Sigmoid colon (tissue), 7 donors: ENCODE data around the gene MAPRE3. TPM values are rescaled to one million over a fixed set of nuclear protein-coding genes. Genes with fewer than 3 reads are reported as not detected.

Source experiments
- DNase-seq: peaks from one replicate; pipeline ENCODE4 v3.0.0-alpha.2; 2019
- H3K27ac ChIP-seq, 4 donors: fragments of 200-600 bp; sonication (generic); one replicate each; pipeline ENCODE4 v1.5.1; 2016 to 2019; ENCODE audit warnings: mild to moderate bottlenecking in 1 of 4
- H3K27me3 ChIP-seq, 3 donors: fragments of 200-600 bp; sonication (generic); one replicate each; pipeline ENCODE4 v1.5.1; 2019; ENCODE audit warnings: mild to moderate bottlenecking in 1 of 3
- H3K36me3 ChIP-seq, 4 donors: fragments of 200-600 bp; sonication (generic); one replicate each; pipeline ENCODE4 v1.5.1; 2016 to 2019
- H3K4me1 ChIP-seq, 4 donors: fragments of 200-600 bp; sonication (generic); one replicate each; pipeline ENCODE4 v1.5.1; 2017 to 2019
- H3K4me3 ChIP-seq, 4 donors: fragments of 200-600 bp; sonication (generic); one replicate each; pipeline ENCODE4 v1.5.1; 2017 to 2019; ENCODE audit warnings: mild to moderate bottlenecking in 2 of 4, moderate library complexity in 1 of 4
- H3K9me3 ChIP-seq, 4 donors: fragments of 200-600 bp in 3 of 4; sonication (generic) in 3 of 4; one replicate each; pipeline versions ENCODE4 v1.5.1 to v1.6.1; 2013 to 2019
- EP300 ChIP-seq, 4 donors: sonication (generic); formaldehyde crosslinking; IDR thresholded peaks; one replicate each; pipeline ENCODE4 v1.6.1; 2017; ENCODE audit warnings: antibody characterized with exemption in 4 of 4
- POLR2A ChIP-seq, 2 donors: fragments of 450-650 bp; IDR thresholded peaks; one replicate each; pipeline ENCODE4 v1.6.1; 2016; ENCODE audit warnings: antibody characterized with exemption in 2 of 2, mild to moderate bottlenecking in 2 of 2, moderate library complexity in 2 of 2
- POLR2AphosphoS5 ChIP-seq, 4 donors: sonication (generic); formaldehyde crosslinking; IDR thresholded peaks; one replicate each; pipeline ENCODE4 v1.6.1; 2017; ENCODE audit warnings: antibody characterized with exemption in 4 of 4
- WGBS, 2 donors: extraction: QIAGEN DNeasy Blood & Tissue Kit; methylation state at CpG; one replicate each; pipeline ENCODE4 v1.1.7; 2013; 5-methylcytosine and 5-hydroxymethylcytosine counted together
- intact Hi-C: fragments of 100-400 bp; cut with DNase I; formaldehyde crosslinking; loops from one replicate; pipeline ENCODE4 v1.15.1; 2023
- polyA plus RNA-seq, 3 donors: library from polyadenylated mRNA; stranded (reverse); fragments of 200-250 nt; gene quantifications; one replicate each; pipeline ENCODE4 v1.2.3, GENCODE V29; 2013
- total RNA-seq, 4 donors: library from RNA; depleted of rRNA; stranded (reverse); fragments of >200 nt; gene quantifications; one replicate each; pipeline ENCODE4 v1.1.0, GENCODE V29; 2016
- TF ChIP-seq, protein P1 (sequence below), 4 experiments: fragments of 450-650 bp in 3 of 4; fragments of 200-600 bp in 1 of 4; IDR thresholded peaks; one replicate each; pipeline ENCODE4 v1.5.1; 2016 to 2019; ENCODE audit warnings: antibody characterized with exemption in 4 of 4, mild to moderate bottlenecking in 3 of 4, moderate library complexity in 2 of 4
- donor health status: healthy with polysubstance abuse.
- donor health status: Bipolar disorder and iron deficiency.
- donor health status: healthy.

Gene MAPRE3
- total and polyA plus RNA-seq, 7 donors = 5.1 to 73.3 (median 15.6) TPM

DNA sequence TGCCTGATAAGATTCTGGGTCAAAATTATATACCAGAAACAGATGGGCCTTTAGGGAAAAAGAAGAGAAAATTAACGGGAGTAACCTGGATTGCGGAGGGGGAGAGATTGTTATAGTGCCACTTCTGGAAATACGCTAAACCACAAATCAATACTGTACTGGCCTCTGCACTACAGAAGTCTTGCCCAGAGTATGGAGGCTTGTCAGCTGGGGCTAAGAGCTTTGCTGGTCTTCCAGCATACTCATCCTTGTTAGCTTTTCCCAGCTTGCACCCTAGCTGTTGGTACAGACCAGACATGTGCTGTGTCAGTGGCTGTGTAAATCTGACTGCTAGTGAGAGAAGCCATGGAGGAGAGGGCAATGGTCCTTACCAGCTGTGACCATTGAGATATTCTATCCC, 89.9 kb downstream of the MAPRE3 start:
- H3K4me1 ChIP-seq = peaks cover 0 to 9% (median 2%) of the 10 kb centered on the region in 4 donors
- no peak overlapping the region for H3K27ac ChIP-seq
- TF ChIP-seq POLR2AphosphoS5 (IDR thresholded peaks at IDR 0.05) = no peak
- no peak for TF ChIP-seq EP300 (IDR thresholded peaks at IDR 0.05)
- no peak for TF ChIP-seq POLR2A (IDR thresholded peaks at IDR 0.05)
- TF ChIP-seq, protein P1, sequence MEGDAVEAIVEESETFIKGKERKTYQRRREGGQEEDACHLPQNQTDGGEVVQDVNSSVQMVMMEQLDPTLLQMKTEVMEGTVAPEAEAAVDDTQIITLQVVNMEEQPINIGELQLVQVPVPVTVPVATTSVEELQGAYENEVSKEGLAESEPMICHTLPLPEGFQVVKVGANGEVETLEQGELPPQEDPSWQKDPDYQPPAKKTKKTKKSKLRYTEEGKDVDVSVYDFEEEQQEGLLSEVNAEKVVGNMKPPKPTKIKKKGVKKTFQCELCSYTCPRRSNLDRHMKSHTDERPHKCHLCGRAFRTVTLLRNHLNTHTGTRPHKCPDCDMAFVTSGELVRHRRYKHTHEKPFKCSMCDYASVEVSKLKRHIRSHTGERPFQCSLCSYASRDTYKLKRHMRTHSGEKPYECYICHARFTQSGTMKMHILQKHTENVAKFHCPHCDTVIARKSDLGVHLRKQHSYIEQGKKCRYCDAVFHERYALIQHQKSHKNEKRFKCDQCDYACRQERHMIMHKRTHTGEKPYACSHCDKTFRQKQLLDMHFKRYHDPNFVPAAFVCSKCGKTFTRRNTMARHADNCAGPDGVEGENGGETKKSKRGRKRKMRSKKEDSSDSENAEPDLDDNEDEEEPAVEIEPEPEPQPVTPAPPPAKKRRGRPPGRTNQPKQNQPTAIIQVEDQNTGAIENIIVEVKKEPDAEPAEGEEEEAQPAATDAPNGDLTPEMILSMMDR (IDR thresholded peaks at IDR 0.05) = no peak
- H3K4me3 ChIP-seq = no peak overlapping the region
- intact Hi-C loops = no loop called here
- WGBS, 2 donors = 95 to 98% methylated on average over 3 of the region's 3 CpGs
- H3K9me3 ChIP-seq = no peaks in the 10 kb centered on the region
- peak; percentile 35 for DNase-seq
- peaks cover 6 to 69% (median 14%) of the 10 kb centered on the region in 4 donors for H3K36me3 ChIP-seq
- no peaks in the 10 kb centered on the region for H3K27me3 ChIP-seq

DNA sequence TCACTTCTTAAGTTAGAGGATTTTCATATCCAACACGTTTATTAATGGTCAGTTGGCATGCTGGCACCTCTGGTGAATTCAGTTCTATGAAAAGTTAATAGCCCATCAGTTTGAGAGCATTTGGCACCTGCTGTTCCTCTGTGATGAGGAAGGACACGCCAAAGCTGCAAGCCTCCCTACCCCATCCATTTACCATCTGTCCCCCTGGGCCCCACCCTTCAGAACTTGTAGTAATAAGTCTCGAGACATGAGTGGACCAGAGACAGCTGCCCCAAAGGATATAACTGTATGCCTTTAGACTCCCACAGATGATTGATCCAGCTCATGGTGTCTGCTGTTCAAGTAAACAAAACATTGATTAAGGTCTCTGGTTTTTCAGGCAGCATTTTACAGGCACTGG, 94.7 kb downstream of the MAPRE3 start:
- Histone ChIP-seq H3K9me3 (no peaks in the 10 kb centered on the region), H3K4me1 (peaks cover 0 to 34% (median 23%) of the 10 kb centered on the region in 4 donors), H3K4me3 (no peak overlapping the region), H3K27me3 (no peaks in the 10 kb centered on the region), H3K36me3 (peaks cover 0 to 52% (median 5%) of the 10 kb centered on the region in 4 donors), H3K27ac (no peak overlapping the region)
- intact Hi-C loops = no loop called here
- 54 to 81% methylated on average over 3 of the region's 3 CpGs for WGBS, 2 donors
- no peak for DNase-seq
- TF ChIP-seq POLR2A (IDR thresholded peaks at IDR 0.05) (no peak), EP300 (IDR thresholded peaks at IDR 0.05) (no peak), POLR2AphosphoS5 (IDR thresholded peaks at IDR 0.05) (no peak)
- TF ChIP-seq, protein P1 (IDR thresholded peaks at IDR 0.05) = no peak

DNA sequence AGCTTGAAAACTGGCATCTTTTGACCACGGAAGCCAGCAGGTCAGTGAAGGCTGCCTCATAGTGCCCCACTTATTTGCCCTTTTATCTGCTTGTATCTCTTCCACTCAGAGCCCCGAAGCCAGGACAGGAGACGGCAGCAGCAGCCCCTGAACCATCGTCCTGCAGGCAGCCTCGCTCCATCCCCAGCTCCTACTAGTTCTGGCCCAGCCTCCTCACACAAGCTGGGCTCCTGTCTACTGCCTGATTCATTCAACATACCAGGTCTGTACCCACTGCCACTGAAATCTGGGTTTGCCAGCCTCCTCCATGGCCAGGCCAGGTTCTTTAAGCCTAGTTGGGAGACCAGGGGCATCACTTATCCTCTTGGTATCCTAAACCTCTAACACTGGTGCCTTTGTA, 96.9 kb downstream of the MAPRE3 start:
- Histone ChIP-seq H3K27me3 (no peaks in the 10 kb centered on the region), H3K4me3 (no peak overlapping the region), H3K27ac (no peak overlapping the region), H3K36me3 (peaks cover 0 to 43% (median 5%) of the 10 kb centered on the region in 4 donors), H3K9me3 (no peaks in the 10 kb centered on the region), H3K4me1 (peaks cover 0 to 42% (median 33%) of the 10 kb centered on the region in 4 donors)
- intact Hi-C loops = no loop called here
- WGBS, 2 donors = 91 to 93% methylated on average over 5 of the region's 5 CpGs
- DNase-seq = peak; percentile 46
- TF ChIP-seq, protein P1 (IDR thresholded peaks at IDR 0.05) = no peak
- no peak for TF ChIP-seq EP300 (IDR thresholded peaks at IDR 0.05)
- no peak for TF ChIP-seq POLR2A (IDR thresholded peaks at IDR 0.05)
- TF ChIP-seq POLR2AphosphoS5 (IDR thresholded peaks at IDR 0.05) = no peak

DNA sequence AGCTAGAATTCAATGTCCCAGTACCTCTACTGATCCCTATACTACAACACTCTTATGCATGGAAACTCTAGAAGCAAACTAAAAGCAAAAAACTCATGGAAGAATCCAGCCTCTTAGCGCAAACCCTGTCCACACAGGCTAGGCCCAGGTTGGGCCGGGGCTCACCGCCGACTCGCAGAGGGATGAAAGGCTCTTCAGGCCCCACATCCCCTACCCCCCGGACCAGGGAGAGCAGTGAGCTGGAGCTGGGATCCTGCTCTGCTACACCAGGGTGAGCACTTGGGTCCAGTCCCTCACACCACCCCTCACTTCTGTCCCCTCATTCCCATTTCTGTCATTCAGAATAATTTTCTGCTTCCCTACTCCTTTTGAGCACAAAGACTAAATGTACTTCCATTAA, 99.0 kb downstream of the MAPRE3 start:
- Histone ChIP-seq H3K36me3 (peaks cover 0 to 37% (median 5%) of the 10 kb centered on the region in 4 donors), H3K27ac (peak overlapping the region in 3 of 4 donors; percentile 94 to 98 (median 97)), H3K9me3 (no peaks in the 10 kb centered on the region), H3K4me1 (peaks cover 0 to 54% (median 50%) of the 10 kb centered on the region in 4 donors), H3K4me3 (no peak overlapping the region), H3K27me3 (no peaks in the 10 kb centered on the region)
- WGBS, 2 donors = 95 to 96% methylated on average over 6 of the region's 6 CpGs
- intact Hi-C loops = no loop called here
- TF ChIP-seq POLR2AphosphoS5 (IDR thresholded peaks at IDR 0.05) (no peak), POLR2A (IDR thresholded peaks at IDR 0.05) (no peak), EP300 (IDR thresholded peaks at IDR 0.05) (no peak)
- TF ChIP-seq, protein P1 (IDR thresholded peaks at IDR 0.05) = no peak
- DNase-seq = peak; percentile 48
